MM.1S (cell line): ENCODE data around the gene NFATC3.
A peak's percentile ranks its signal among the peaks of the same experiment; 100 is the strongest.
"Not testable (repeated sequence)": the region's sequence is repeated elsewhere in the genome, so short reads cannot be mapped to it uniquely, and the experiment has no call there.

Experiments
- DNase-seq: peaks from one replicate; pipeline ENCODE4 v3.0.0-alpha.2; 2015
- H2AFZ ChIP-seq: fragments of 300-600 bp; sonication (generic); 2 replicates; pipeline ENCODE4 v1.6.0; 2016; ENCODE audit warnings: antibody characterized with exemption, low read length
- H3F3A ChIP-seq: fragments of 300-600 bp; sonication (generic); 2 replicates; pipeline ENCODE4 v1.6.1; 2016; ENCODE audit warnings: mild to moderate bottlenecking, antibody characterized with exemption, low read length, moderate library complexity, mixed read lengths; ENCODE audit not compliant: insufficient read depth
- H3K27ac ChIP-seq: fragments of 300-600 bp; sonication (generic); 2 replicates; pipeline ENCODE4 v1.5.1; 2016; ENCODE audit warnings: mild to moderate bottlenecking, low read length
- H3K27me3 ChIP-seq: fragments of 300-600 bp; sonication (generic); replicated peaks from 2 replicates; pipeline ENCODE4 v1.6.0; 2016; ENCODE audit warnings: low read length; ENCODE audit not compliant: insufficient read depth
- H3K36me3 ChIP-seq: fragments of 300-600 bp; sonication (generic); replicated peaks from 2 replicates; pipeline ENCODE4 v1.6.1; 2016; ENCODE audit warnings: mild to moderate bottlenecking, low read length, mixed read lengths; ENCODE audit not compliant: insufficient read depth
- H3K4me1 ChIP-seq: fragments of 300-600 bp; sonication (generic); 2 replicates; pipeline ENCODE4 v1.6.1; 2016; ENCODE audit warnings: low read length, mixed read lengths
- H3K4me2 ChIP-seq: fragments of 300-600 bp; sonication (generic); 2 replicates; pipeline ENCODE4 v1.6.0; 2016; ENCODE audit warnings: low read depth, low read length
- H3K4me3 ChIP-seq: fragments of 300-600 bp; sonication (generic); 2 replicates; pipeline ENCODE4 v1.5.1; 2016; ENCODE audit warnings: low read length, mixed read lengths
- H3K79me2 ChIP-seq: fragments of 300-600 bp; sonication (generic); 2 replicates; pipeline ENCODE4 v1.6.1; 2016; ENCODE audit warnings: mixed run types, low read length, mixed read lengths
- H3K9ac ChIP-seq: fragments of 300-600 bp; sonication (generic); 2 replicates; pipeline ENCODE4 v1.6.1; 2016; ENCODE audit warnings: low read length, mixed read lengths
- H3K9me2 ChIP-seq: fragments of 300-600 bp; sonication (generic); replicated peaks from 2 replicates; pipeline ENCODE4 v1.6.1; 2016; ENCODE audit warnings: mild to moderate bottlenecking, low read length, mixed read lengths; ENCODE audit not compliant: insufficient read depth
- H3K9me3 ChIP-seq: fragments of 300-600 bp; sonication (generic); replicated peaks from 2 replicates; pipeline ENCODE4 v1.6.1; 2016; ENCODE audit warnings: mild to moderate bottlenecking, low read length, mixed read lengths; ENCODE audit not compliant: insufficient read depth
- H4K20me1 ChIP-seq: fragments of 300-600 bp; sonication (generic); 2 replicates; pipeline ENCODE4 v1.6.1; 2016; ENCODE audit warnings: mild to moderate bottlenecking, low read length, moderate library complexity, mixed read lengths; ENCODE audit not compliant: insufficient read depth
- EZH2 ChIP-seq: fragments of 300-600 bp; sonication (generic); optimal IDR thresholded peaks from 2 replicates; pipeline ENCODE3; 2017; ENCODE audit warnings: low read depth, mild to moderate bottlenecking, antibody characterized with exemption, low read length, mixed read lengths
- EZH2phosphoT487 ChIP-seq: fragments of 300-600 bp; sonication (generic); IDR thresholded peaks from 2 replicates; pipeline ENCODE4 v1.6.1; 2018; ENCODE audit warnings: antibody characterized with exemption, low read length
- TF ChIP-seq, protein P1 (sequence below): fragments of 300-600 bp; sonication (generic); IDR thresholded peaks from 2 replicates; pipeline ENCODE4 v1.5.1; 2016; ENCODE audit warnings: antibody characterized with exemption, low read length, mixed read lengths

NFATC3 gene

DNA sequence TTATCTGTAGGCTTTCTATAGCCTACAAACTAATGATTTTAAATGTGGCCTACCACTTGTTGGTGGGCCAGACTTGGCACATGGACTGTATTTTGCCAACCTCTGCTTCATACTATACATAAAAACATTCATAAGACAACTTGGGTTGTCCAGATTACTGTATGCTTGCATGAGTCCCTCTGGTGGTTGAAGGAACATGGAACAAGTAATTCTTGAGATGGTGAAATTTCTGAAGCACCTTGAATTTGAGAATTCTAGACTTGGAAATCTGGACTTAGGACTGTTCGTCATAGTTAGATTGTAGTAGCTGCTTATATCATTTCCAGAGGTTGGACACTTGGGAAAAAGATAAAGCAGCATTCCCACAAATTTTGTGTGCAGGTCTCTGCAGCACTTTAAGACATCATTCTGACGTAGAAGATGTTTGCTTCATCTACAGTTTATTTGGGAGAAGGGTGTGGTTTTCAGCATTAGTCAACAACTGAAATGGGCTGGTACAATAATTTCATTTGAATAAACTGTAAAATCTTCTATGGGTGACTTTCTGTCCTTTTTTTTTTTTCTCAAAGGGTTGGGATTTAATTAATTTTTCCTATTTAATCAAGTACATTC lies 31.2 kb downstream of the NFATC3 start:
- H3K27ac ChIP-seq = no peak overlapping the region
- H2AFZ ChIP-seq = no peak overlapping the region
- H3K4me3 ChIP-seq = no peak overlapping the region
- peak; percentile 10 for DNase-seq
- 0 out of 2 replicates have a peak, but pooled peaks cover 2% of the 10 kb centered on the region for H3K4me1 ChIP-seq
- peaks cover 100% of the 10 kb centered on the region for H3K79me2 ChIP-seq
- H3K4me2 ChIP-seq = no peak overlapping the region
- no peaks in the 10 kb centered on the region for H3K9me2 ChIP-seq
- TF ChIP-seq EZH2 = no peak
- TF ChIP-seq, protein P1, sequence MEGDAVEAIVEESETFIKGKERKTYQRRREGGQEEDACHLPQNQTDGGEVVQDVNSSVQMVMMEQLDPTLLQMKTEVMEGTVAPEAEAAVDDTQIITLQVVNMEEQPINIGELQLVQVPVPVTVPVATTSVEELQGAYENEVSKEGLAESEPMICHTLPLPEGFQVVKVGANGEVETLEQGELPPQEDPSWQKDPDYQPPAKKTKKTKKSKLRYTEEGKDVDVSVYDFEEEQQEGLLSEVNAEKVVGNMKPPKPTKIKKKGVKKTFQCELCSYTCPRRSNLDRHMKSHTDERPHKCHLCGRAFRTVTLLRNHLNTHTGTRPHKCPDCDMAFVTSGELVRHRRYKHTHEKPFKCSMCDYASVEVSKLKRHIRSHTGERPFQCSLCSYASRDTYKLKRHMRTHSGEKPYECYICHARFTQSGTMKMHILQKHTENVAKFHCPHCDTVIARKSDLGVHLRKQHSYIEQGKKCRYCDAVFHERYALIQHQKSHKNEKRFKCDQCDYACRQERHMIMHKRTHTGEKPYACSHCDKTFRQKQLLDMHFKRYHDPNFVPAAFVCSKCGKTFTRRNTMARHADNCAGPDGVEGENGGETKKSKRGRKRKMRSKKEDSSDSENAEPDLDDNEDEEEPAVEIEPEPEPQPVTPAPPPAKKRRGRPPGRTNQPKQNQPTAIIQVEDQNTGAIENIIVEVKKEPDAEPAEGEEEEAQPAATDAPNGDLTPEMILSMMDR = peak; percentile 35; the same call in 1 of the 2 replicates
- H4K20me1 ChIP-seq = no peaks in the 10 kb centered on the region; the same call in 1 of the 2 replicates
- H3F3A ChIP-seq = no peaks in the 10 kb centered on the region
- no peaks in the 10 kb centered on the region for H3K9me3 ChIP-seq
- no peak overlapping the region for H3K9ac ChIP-seq
- H3K36me3 ChIP-seq = no peaks in the 10 kb centered on the region
- H3K27me3 ChIP-seq = no peaks in the 10 kb centered on the region

DNA sequence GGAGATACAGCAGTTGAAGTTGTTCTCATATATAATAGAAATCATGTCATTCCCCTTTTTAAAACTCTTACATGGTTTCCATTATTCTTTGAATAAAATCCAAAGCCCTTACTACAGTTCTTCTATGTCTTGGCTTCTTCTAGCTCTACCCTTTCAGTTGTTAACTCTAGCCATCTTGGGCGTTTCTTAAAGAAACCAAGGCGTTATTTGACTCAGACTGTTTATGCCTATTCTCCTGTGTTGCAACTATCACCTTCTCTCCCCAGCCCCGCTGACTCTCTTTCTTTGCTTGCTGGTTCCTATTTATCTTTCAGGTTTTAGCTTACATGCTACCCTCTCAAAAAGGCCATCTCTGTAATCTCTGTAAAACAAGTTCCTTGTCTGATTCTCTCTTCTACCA lies 32.7 kb downstream of the NFATC3 start:
- Histone ChIP-seq H3K4me2 (no peak overlapping the region), H3K9me2 (no peaks in the 10 kb centered on the region), H3F3A (no peaks in the 10 kb centered on the region), H3K27ac (no peak overlapping the region), H3K9ac (no peak overlapping the region), H3K4me1 (0 out of 2 replicates have a peak, but pooled peaks cover 2% of the 10 kb centered on the region), H2AFZ (no peak overlapping the region), H4K20me1 (no peaks in the 10 kb centered on the region; the same call in 1 of the 2 replicates), H3K36me3 (no peaks in the 10 kb centered on the region), H3K4me3 (no peak overlapping the region), H3K9me3 (no peaks in the 10 kb centered on the region), H3K79me2 (peaks cover 100% of the 10 kb centered on the region), H3K27me3 (no peaks in the 10 kb centered on the region)
- TF ChIP-seq, protein P1 = no peak
- TF ChIP-seq EZH2phosphoT487 (no peak), EZH2 (no peak)
- DNase-seq = no peak

DNA sequence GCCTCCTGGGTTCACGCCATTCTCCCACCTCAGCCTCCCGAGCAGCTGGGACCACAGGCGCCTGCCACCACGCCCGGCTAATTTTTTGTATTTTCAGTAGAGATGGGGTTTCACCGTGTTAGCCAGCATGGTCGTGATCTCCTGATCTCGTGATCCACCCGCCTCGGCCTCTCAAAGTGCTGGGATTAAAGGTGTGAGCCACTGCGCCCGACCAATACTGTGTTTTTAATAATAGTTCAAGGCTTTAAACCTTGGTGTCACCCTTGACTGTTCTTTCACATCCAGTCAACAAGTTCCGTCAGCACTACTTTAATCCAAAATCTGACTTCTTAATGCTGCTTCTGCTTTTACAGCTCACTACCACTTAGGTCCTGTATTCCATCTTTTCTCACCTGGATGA lies 33.8 kb downstream of the NFATC3 start:
- not testable (repeated sequence) for H3K9me3 ChIP-seq, H3K4me1 ChIP-seq, H4K20me1 ChIP-seq, H3K36me3 ChIP-seq, DNase-seq, H3K27me3 ChIP-seq, H3K4me3 ChIP-seq, H3F3A ChIP-seq, H2AFZ ChIP-seq, H3K9me2 ChIP-seq, H3K27ac ChIP-seq, H3K4me2 ChIP-seq, H3K9ac ChIP-seq
- peaks cover 97% of the 10 kb centered on the region for H3K79me2 ChIP-seq

DNA sequence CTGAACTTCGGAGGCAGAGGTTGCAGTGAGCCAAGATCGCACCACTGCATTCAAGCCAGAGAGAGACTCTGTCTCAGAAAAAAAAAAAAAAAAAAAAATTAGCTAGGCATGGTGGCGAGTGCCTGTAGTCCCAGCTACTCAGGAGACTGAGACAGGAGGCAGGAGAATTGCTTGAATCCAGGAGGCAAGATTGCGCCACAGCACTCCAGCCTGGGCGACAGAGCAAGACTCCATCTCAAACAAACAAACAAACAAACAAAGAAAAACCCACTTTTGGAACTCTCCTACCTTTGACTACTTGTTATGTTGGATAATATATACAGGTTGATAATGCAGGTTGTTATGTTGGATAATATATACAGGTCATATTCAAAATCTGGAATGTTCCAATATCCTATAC lies 35.3 kb downstream of the NFATC3 start:
- DNase-seq, H3K9me2 ChIP-seq, H3K27ac ChIP-seq, H3K27me3 ChIP-seq, H3K4me1 ChIP-seq, H4K20me1 ChIP-seq, H3K4me2 ChIP-seq, H3K4me3 ChIP-seq, H3K9me3 ChIP-seq, H3F3A ChIP-seq, H2AFZ ChIP-seq, H3K9ac ChIP-seq, H3K36me3 ChIP-seq: not testable (repeated sequence)
- H3K79me2 ChIP-seq = peaks cover 94% of the 10 kb centered on the region
